DLD1 (cell line): Measurements from ENCODE around the gene AGFG1.

Experiments used
- in situ Hi-C: cut with HindIII; loops from 2 replicates; pipeline ENCODE4 v1.10.0; 2017; ENCODE audit warnings: low sequenced_read_pairs

The AGFG1 gene

GRCh38 chr2:227602358-227602757, 130.4 kb downstream of the AGFG1 start:
- in situ Hi-C loops = no loop called here

- in situ Hi-C loops = no loop called here
These were observed 134.5 kb downstream of the AGFG1 start for GRCh38 chr2:227606476-227606875.

- in situ Hi-C loops = no loop called here
These were observed 136.0 kb downstream of the AGFG1 start for GRCh38 chr2:227607941-227608340.

DNA sequence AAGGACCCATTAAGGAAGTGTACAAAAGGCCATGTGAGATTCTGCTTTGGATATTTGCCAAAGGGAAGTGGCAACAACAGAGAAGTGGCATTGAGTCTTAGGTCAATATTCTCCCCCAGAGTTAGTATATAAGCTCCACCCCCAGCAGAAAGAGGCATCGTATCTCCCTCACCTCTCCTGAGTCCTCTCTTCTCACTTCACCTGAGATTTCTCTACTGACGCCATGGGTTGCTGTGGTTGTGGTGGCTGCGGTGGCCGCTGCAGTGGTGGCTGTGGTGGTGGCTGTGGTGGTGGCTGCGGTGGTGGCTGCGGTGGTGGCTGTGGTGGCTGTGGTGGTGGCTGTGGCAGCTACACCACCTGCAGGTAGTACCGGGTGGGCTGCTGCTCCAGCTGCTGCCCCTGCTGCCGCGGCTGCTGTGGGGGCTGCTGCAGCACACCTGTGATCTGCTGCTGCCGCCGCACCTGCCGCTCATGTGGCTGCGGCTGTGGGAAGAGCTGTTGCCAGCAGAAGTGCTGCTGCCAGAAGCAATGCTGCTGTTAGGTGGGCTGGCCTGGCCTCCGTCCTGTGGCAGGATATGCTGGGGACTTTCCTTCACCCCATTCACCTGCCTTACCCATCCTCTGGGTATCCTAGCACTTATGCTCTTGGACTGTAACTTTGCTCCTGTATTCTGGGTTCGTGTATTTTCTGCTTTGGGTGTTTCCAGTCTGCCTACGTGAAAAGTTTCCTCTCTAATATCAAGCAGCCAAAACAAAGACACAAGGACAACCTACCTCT, 136.8 kb downstream of the AGFG1 start:
- in situ Hi-C loops = no loop called here

GRCh38 chr2:227610123-227610522, 138.2 kb downstream of the AGFG1 start:
- in situ Hi-C loops = no loop called here
